ENCODE data around the gene POLRMT. TPM values are rescaled to one million over a fixed set of nuclear protein-coding genes. Genes with fewer than 3 reads are reported as not detected.
A peak's percentile ranks its signal among the peaks of the same experiment; 100 is the strongest.

The POLRMT gene
- total RNA-seq, 1 donor from 2014 or later, result 26.8 TPM

DNA sequence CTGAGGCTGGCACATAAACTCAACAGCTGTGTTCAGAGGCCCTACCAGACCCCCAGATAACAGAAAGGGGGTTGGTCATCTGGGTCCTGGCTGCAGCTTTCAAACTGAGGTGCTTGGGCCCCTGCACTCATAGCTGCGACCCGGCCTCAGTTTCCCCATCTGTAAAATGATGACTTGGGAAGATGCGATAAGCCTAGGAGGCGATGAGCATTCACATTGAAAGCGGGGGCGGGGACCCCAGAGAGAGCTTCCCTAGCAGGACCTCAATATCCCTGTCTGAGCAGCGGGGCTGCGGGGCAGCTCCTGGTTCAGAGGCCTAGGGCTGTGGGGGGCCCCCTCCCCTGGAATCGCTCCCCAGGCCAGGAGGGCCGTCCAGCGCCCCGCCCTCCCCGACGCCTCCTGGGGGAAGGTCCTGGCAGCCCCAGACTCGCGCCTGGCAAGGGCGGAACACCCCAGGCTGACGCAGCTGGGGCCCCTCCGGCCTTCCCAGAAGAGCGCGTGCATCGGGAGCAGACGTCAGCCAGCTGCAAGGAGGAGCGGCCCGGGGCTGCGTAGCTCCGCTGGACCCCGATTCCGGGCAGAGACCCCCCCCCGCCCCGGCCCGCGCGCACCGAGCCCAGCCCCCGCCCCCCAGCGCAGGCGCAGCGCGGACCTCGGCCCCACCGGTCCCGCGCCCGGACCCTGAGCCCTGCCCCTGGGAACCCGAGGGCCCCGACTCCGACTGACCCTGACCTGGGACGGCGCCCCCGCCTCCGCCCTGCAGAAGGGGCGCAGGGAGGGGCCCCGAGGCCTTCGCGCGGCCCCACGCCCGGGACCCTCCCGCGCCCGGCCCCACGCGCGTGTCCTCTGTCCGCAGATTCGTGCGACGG lies 46.3 kb upstream of the POLRMT start:
- intact Hi-C loops (cut with DNase I), result loop anchor here (1.0 to 10.0 kb wide), 3 partner anchors 53 to 305 kb away; partner anchors contain the start of genes PTBP1 and WDR18
- Histone ChIP-seq H3K36me3 (peaks cover 0 to 8% of the 10 kb centered on the region in 2 donors), H3K4me1 (peaks cover 9 to 21% of the 10 kb centered on the region in 2 donors), H3K9me3 (no peaks in the 10 kb centered on the region), H3K4me3 (peak overlapping the region; percentile 88 to 93), H3K27me3 (no peaks in the 10 kb centered on the region), H3K27ac (peak overlapping the region; percentile 97 to 98)
- peak in 1 of 2 donors; percentile 88 for DNase-seq (ENCODE audit: low spot score in 2 of 2)
- TF ChIP-seq, protein P1, sequence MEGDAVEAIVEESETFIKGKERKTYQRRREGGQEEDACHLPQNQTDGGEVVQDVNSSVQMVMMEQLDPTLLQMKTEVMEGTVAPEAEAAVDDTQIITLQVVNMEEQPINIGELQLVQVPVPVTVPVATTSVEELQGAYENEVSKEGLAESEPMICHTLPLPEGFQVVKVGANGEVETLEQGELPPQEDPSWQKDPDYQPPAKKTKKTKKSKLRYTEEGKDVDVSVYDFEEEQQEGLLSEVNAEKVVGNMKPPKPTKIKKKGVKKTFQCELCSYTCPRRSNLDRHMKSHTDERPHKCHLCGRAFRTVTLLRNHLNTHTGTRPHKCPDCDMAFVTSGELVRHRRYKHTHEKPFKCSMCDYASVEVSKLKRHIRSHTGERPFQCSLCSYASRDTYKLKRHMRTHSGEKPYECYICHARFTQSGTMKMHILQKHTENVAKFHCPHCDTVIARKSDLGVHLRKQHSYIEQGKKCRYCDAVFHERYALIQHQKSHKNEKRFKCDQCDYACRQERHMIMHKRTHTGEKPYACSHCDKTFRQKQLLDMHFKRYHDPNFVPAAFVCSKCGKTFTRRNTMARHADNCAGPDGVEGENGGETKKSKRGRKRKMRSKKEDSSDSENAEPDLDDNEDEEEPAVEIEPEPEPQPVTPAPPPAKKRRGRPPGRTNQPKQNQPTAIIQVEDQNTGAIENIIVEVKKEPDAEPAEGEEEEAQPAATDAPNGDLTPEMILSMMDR (IDR thresholded peaks at IDR 0.05), result no peak

DNA sequence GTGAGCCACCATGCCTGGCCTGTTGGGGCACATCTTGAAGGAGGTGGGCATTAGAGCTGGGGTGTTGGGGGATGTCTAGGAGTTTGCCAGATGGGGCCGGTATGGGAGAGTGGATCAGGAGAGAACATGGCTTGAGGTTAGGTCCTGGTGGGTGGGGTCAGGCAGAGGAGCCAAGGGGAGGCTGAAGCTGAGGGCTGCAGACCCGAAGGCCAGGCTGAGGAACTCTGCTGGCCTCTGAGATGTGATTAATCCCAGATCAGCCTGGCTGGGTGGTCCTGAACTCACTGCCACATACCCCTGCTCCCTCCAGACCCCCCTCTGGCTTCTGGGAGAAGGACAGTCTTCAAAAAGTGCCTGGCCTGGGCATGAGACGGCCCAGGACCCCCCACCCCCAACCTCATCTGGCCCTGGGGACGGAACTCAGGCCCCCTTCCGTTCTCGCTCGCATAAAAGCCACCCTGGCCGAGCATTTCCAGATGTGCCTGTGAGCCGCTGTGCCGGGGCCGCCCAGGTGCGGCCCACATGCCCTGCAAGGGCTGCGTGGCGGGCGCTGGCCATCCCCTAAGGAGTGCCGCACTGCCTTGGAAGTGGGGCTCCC lies 45.6 kb upstream of the POLRMT start:
- Histone ChIP-seq H3K4me3 (peak overlapping the region in 1 of 2 donors; percentile 88), H3K36me3 (peaks cover 0 to 8% of the 10 kb centered on the region in 2 donors), H3K27ac (peak overlapping the region; percentile 97 to 98), H3K4me1 (peaks cover 9 to 21% of the 10 kb centered on the region in 2 donors), H3K9me3 (no peaks in the 10 kb centered on the region), H3K27me3 (no peaks in the 10 kb centered on the region)
- TF ChIP-seq, protein P1 (IDR thresholded peaks at IDR 0.05), result no peak
- intact Hi-C loops (cut with DNase I), result loop anchor here (10.0 kb wide), 1 partner anchor 306 kb away; the partner anchor contains the start of gene WDR18
- DNase-seq (ENCODE audit: low spot score in 2 of 2), result no peak

DNA sequence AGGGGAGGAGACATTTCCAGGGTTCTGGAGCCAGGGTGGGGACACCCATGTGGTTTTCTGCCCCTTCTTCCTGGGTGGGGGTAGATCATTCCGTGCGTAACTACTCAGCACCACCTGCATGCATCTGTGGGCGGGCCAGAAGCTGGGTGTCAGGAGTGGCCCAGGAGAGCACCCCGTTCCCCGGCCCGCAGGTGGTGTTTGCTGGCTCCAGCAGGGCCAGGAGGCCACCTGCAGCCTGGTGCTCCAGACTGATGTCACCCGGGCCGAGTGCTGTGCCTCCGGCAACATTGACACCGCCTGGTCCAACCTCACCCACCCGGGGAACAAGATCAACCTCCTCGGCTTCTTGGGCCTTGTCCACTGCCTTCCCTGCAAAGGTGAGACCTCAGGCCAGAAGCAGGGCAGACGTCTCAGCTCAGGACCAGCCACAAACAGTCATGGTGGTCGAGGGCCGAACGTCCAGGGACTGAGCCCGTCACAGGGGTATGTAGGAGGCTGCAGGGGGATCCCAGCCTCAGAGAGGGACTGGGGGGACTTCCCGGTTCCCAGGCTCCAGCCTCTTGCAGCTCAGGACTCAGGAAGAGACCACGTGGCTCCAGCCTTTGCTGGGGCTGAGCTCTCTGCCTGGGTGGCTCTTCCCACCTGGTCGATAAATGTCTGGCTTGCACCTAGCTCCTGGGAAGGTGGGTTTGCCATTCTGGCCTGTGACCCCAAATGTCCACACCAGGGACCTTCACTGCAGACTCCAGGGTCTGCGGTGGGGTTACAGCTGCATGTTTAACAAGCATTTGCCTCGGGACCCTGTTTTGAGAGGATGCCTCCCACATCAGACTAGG lies 44.5 kb upstream of the POLRMT start:
- H3K9me3 ChIP-seq, result no peaks in the 10 kb centered on the region
- TF ChIP-seq, protein P1 (IDR thresholded peaks at IDR 0.05), result no peak
- peak overlapping the region; percentile 84 to 88 for H3K4me3 ChIP-seq
- intact Hi-C loops (cut with DNase I), result loop anchor here (1.0 to 10.0 kb wide), 3 partner anchors 15 to 307 kb away; partner anchors contain the start of genes PTBP1, RNF126 and WDR18
- peaks cover 9 to 21% of the 10 kb centered on the region in 2 donors for H3K4me1 ChIP-seq
- no peak for DNase-seq (ENCODE audit: low spot score in 2 of 2)
- no peaks in the 10 kb centered on the region for H3K27me3 ChIP-seq
- H3K36me3 ChIP-seq, result peaks cover 0 to 8% of the 10 kb centered on the region in 2 donors
- H3K27ac ChIP-seq, result peak overlapping the region; percentile 97 to 98

DNA sequence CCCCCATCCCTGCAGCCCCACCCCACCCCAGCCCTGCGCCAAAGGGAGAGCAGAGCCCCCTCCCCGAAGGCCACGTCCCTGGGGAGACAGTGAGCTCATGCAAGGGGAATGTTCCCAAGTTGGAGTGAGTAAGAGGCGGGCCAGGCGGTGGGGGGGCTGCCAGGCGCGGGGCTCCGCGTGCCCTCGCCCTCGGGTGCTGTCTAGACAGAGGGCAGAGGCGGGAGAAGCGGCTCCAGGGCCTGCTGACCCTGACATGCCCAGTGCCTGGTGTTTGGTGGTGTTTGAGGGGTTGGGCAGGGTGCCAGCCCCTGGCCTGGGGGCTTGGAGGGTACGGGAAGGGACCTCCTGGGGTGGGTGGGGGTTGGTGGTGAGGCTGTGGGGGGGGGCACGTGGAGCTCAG lies 43.9 kb upstream of the POLRMT start:
- Histone ChIP-seq H3K27me3 (no peaks in the 10 kb centered on the region), H3K27ac (peak overlapping the region; percentile 97 to 98), H3K36me3 (peaks cover 0 to 8% of the 10 kb centered on the region in 2 donors), H3K9me3 (no peaks in the 10 kb centered on the region), H3K4me3 (peak overlapping the region; percentile 84 to 88), H3K4me1 (peaks cover 9 to 21% of the 10 kb centered on the region in 2 donors)
- peak; percentile 82 to 96 for DNase-seq (ENCODE audit: low spot score in 2 of 2)
- TF ChIP-seq, protein P1 (IDR thresholded peaks at IDR 0.05), result no peak
- intact Hi-C loops (cut with DNase I), result loop anchor here (1.0 to 10.0 kb wide), 3 partner anchors 14 to 308 kb away; partner anchors contain the start of genes PTBP1, RNF126 and WDR18
